CD4-positive, alpha-beta T cell (primary cell): ENCODE measurements around the gene KRTAP10-7. TPM values are rescaled to one million over a fixed set of nuclear protein-coding genes. Genes with fewer than 3 reads are reported as not detected.
"Not testable (repeated sequence)": the region's sequence is repeated elsewhere in the genome, so short reads cannot be mapped to it uniquely, and the experiment has no call there.

Source experiments
- ATAC-seq: fragments of 200-7000 bp; cut with Tn5 transposase; one replicate; pipeline ENCODE4 v1.10.0; 2022; ENCODE audit warnings: mild to moderate bottlenecking; ENCODE audit not compliant: poor library complexity
- CTCF ChIA-PET: fragments of 350-600 bp; sonication (Branson Sonifier 250); formaldehyde crosslinking; loops from one replicate; lab custom pipeline; 2021; ENCODE audit warnings: antibody characterized with exemption, inconsistent platforms; lab: Charles Lee
- POLR2A ChIA-PET: fragments of 350-600 bp; sonication (Branson Sonifier 250); formaldehyde crosslinking; loops from one replicate; lab custom pipeline; 2021; ENCODE audit warnings: antibody characterized with exemption, inconsistent platforms; lab: Charles Lee
- DNase-seq, 14 experiments: peaks; one replicate each; pipeline ENCODE4 v3.0.0-alpha.2; 2013 to 2020; ENCODE audit warnings: mixed read lengths in 2 of 14
- H3K27ac ChIP-seq, 2 donors: one replicate each; pipeline versions ENCODE4 v1.5.1 to v1.7.0; 2013; ENCODE audit warnings: low read length in 2 of 2, low read depth in 1 of 2, mild to moderate bottlenecking in 1 of 2
- H3K27me3 ChIP-seq, 2 experiments: 1 replicate in 1 of 2; 2 replicates in 1 of 2; pipeline versions ENCODE4 v1.6.1 to v1.7.0; 2013; ENCODE audit warnings: low read length in 2 of 2, control low read depth in 1 of 2, mild to moderate bottlenecking in 1 of 2, moderate library complexity in 1 of 2; ENCODE audit not compliant: insufficient read depth in 2 of 2, control insufficient read depth in 1 of 2
- H3K36me3 ChIP-seq: one replicate; pipeline ENCODE4 v1.6.1; 2013; ENCODE audit warnings: low read length, control low read depth; ENCODE audit not compliant: insufficient read depth
- H3K4me1 ChIP-seq: one replicate; pipeline ENCODE4 v1.6.1; 2013; ENCODE audit warnings: low read length, control low read depth; ENCODE audit not compliant: insufficient read depth
- H3K4me3 ChIP-seq: one replicate; pipeline ENCODE4 v1.5.1; 2013; ENCODE audit warnings: mild to moderate bottlenecking, low read length, moderate library complexity
- H3K9me3 ChIP-seq, 2 experiments: 1 replicate in 1 of 2; 2 replicates in 1 of 2; pipeline versions ENCODE4 v1.6.1 to v1.7.0; 2013; ENCODE audit warnings: low read length in 2 of 2, mild to moderate bottlenecking in 2 of 2, control low read depth in 1 of 2, moderate library complexity in 1 of 2; ENCODE audit not compliant: control insufficient read depth in 1 of 2, insufficient read depth in 1 of 2
- H3K27ac Mint-ChIP-seq: one replicate; pipeline ENCODE4 v1.8.0; 2020; ENCODE audit warnings: mixed read lengths
- H3K27me3 Mint-ChIP-seq: one replicate; pipeline ENCODE4 v1.8.0; 2021; ENCODE audit warnings: mixed read lengths
- H3K36me3 Mint-ChIP-seq: one replicate; pipeline ENCODE4 v1.8.0; 2021; ENCODE audit warnings: low read depth, mixed read lengths
- H3K4me1 Mint-ChIP-seq: one replicate; pipeline ENCODE4 v1.8.0; 2021; ENCODE audit warnings: low read depth, mixed read lengths
- H3K4me3 Mint-ChIP-seq: one replicate; pipeline ENCODE4 v1.8.0; 2020; ENCODE audit warnings: mild to moderate bottlenecking, mixed read lengths
- H3K9me3 Mint-ChIP-seq: one replicate; pipeline ENCODE4 v1.8.0; 2020; ENCODE audit warnings: mixed read lengths
- intact Hi-C, 2 experiments: fragments of 100-400 bp; cut with DNase I in 1 of 2; cut with micrococcal nuclease in 1 of 2; formaldehyde crosslinking; loops; one replicate each; pipeline versions ENCODE4 v1.15.1 to v1.9.0; 2023 to 2025; cut with DNase I, micrococcal nuclease
- total RNA-seq, 174 experiments: library from RNA in 2 of 174; stranded (reverse) in 2 of 174; gene quantifications; one replicate each; pipeline ENCODE4 v1.2.3 and lab custom pipeline; 2021 to 2026
- TF ChIP-seq, protein P1 (sequence below): fragments of 200-600 bp; IDR thresholded peaks from one replicate; pipeline ENCODE4 v1.8.0; 2022; ENCODE audit warnings: antibody characterized with exemption, mild to moderate bottlenecking

The KRTAP10-7 gene
- total RNA-seq, 2 experiments from 2014 or later = not detected

DNA sequence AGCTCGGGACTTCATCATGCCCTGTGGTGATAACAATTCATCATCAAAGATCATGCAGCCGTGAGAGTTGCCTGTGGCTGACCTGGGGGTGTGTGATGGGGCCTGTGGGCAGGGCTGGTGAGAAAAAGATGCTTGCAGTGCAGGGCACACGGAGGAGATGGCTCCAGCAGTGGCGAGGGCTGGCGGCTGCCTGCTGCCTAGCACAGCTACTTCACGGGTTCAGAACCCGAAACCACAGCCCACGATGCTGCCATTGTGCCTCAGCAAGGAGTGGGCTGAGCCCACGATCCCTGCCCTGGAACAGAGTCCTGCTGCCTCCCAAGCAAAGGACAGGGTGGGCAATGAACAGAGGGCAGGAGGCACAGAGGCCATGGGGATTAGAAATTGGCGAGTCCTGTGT is 25.9 kb downstream of the KRTAP10-7 start:
- TF ChIP-seq, protein P1, sequence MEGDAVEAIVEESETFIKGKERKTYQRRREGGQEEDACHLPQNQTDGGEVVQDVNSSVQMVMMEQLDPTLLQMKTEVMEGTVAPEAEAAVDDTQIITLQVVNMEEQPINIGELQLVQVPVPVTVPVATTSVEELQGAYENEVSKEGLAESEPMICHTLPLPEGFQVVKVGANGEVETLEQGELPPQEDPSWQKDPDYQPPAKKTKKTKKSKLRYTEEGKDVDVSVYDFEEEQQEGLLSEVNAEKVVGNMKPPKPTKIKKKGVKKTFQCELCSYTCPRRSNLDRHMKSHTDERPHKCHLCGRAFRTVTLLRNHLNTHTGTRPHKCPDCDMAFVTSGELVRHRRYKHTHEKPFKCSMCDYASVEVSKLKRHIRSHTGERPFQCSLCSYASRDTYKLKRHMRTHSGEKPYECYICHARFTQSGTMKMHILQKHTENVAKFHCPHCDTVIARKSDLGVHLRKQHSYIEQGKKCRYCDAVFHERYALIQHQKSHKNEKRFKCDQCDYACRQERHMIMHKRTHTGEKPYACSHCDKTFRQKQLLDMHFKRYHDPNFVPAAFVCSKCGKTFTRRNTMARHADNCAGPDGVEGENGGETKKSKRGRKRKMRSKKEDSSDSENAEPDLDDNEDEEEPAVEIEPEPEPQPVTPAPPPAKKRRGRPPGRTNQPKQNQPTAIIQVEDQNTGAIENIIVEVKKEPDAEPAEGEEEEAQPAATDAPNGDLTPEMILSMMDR = no peak
- intact Hi-C loops = no loop called here

DNA sequence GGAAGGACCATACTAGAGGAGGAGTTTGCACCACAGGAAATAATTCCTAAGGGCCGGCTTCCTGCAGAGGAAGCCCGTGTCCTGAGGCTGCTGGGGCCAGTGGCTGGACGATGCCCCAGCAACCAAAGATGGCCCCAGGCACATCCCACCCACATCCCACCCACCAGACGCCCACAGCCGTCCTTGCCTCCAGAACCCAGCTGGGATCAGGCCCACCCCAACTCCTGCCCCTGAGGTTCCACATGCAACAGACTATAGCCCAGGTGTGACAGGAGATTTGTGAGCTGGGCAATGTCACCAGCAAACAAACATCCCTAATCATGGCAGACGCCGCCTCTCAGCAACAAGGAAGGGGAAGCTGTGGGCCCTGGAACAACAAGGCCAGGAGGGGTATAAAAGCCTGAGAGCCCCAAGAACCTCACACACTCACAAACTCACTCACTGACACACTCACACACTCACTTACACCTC is 26.3 kb downstream of the KRTAP10-7 start, which contains the start of gene KRTAP10-9:
Gene KRTAP10-9 (plus strand): TSS at position 421 of the 471 bp plus-strand sequence. CDS start 79 bp downstream, outside the sequence.
- Mint-ChIP-seq H3K27ac (no peak within 1 kb of the TSS), H3K36me3 (peaks cover 44% of the 10 kb centered on the region), H3K9me3 (peaks cover 21% of the 10 kb centered on the region), H3K4me1 (peaks cover 25% of the 10 kb centered on the region), H3K27me3 (no peaks in the 10 kb centered on the region), H3K4me3 (no peak within 1 kb of the TSS)
- Histone ChIP-seq H3K36me3 (no peaks in the 10 kb centered on the region), H3K9me3 (peaks cover 33 to 39% of the 10 kb centered on the region in 2 experiments), H3K4me3 (no peak within 1 kb of the TSS), H3K27me3 (no peaks in the 10 kb centered on the region), H3K27ac (no peak within 1 kb of the TSS), H3K4me1 (peaks cover 47% of the 10 kb centered on the region)
- DNase-seq (no peak), ATAC-seq (no peak)
- ChIA-PET POLR2A (no interaction called here), CTCF (no interaction called here)
- TF ChIP-seq, protein P1 = no peak
- intact Hi-C loops = no loop called here

More for the DNA sequence above, 25.9 kb downstream of the KRTAP10-7 start:
- no peaks in the 10 kb centered on the region for H3K36me3 ChIP-seq
- H3K4me3 ChIP-seq = no peak overlapping the region
- H3K27me3 Mint-ChIP-seq = no peaks in the 10 kb centered on the region
- H3K27ac Mint-ChIP-seq = no peak overlapping the region
- peaks cover 29 to 37% of the 10 kb centered on the region in 2 experiments for H3K9me3 ChIP-seq
- H3K9me3 Mint-ChIP-seq = peaks cover 21% of the 10 kb centered on the region
- ATAC-seq = no peak
- peaks cover 25% of the 10 kb centered on the region for H3K4me1 Mint-ChIP-seq
- peak in 1 of 14 experiments; percentile 68 for DNase-seq
- H3K4me3 Mint-ChIP-seq = no peak overlapping the region
- H3K27me3 ChIP-seq = no peaks in the 10 kb centered on the region
- no peak overlapping the region for H3K27ac ChIP-seq
- POLR2A ChIA-PET = no interaction called here
- CTCF ChIA-PET = no interaction called here
- peaks cover 47% of the 10 kb centered on the region for H3K4me1 ChIP-seq
- peaks cover 45% of the 10 kb centered on the region for H3K36me3 Mint-ChIP-seq

DNA sequence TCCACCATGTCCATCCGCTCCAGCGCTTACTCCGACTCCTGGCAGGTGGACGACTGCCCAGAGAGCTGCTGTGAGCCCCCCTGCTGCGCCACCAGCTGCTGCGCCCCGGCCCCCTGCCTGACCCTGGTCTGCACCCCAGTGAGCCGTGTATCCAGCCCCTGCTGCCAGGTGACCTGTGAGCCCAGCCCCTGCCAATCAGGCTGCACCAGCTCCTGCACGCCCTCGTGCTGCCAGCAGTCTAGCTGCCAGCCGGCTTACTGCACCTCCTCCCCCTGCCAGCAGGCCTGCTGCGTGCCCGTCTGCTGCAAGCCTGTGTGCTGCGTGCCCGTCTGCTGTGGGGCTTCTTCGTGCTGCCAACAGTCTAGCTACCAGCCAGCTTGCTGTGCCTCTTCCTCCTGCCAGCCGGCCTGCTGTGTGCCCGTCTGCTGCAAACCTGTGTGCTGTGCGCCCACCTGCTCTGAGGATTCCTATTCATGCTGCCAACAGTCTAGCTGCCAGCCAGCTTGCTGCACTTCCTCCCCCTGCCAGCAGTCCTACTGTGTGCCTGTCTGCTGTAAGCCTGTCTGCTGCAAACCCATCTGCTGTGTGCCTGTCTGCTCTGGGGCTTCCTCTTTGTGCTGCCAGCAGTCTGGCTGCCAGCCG is 26.9 kb downstream of the KRTAP10-7 start:
- H3K27ac ChIP-seq, H3K27ac Mint-ChIP-seq, H3K4me3 ChIP-seq, intact Hi-C loops, H3K27me3 Mint-ChIP-seq, H3K36me3 ChIP-seq, CTCF ChIA-PET, H3K27me3 ChIP-seq, ATAC-seq, H3K4me3 Mint-ChIP-seq, DNase-seq: not testable (repeated sequence)
- peaks cover 25% of the 10 kb centered on the region for H3K4me1 Mint-ChIP-seq
- POLR2A ChIA-PET = interaction anchor here (2.2 kb wide), 1 partner anchor 8 kb away, joined by 8 read pairs; no protein-coding TSS in a partner anchor
- H3K9me3 Mint-ChIP-seq = peaks cover 20% of the 10 kb centered on the region
- Histone ChIP-seq H3K4me1 (peaks cover 47% of the 10 kb centered on the region), H3K9me3 (peaks cover 39 to 41% of the 10 kb centered on the region in 2 experiments)
- peaks cover 40% of the 10 kb centered on the region for H3K36me3 Mint-ChIP-seq

DNA sequence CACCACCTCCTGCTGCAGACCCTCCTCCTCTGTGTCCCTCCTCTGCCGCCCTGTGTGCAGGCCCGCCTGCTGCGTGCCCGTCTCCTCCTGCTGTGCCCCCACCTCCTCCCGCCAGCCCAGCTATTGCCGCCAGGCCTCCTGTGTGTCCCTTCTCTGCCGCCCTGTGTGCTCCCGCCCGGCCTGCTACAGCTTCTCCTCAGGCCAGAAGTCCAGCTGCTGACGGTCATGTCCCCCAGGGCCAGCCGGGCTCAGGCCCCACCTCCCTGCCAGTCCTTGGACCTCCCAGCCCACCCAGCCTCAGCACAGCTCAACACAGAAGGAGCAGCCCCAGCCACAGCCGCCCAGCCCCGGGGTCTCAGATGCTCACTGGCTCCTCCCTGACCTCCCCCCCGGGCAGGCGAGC is 27.4 kb downstream of the KRTAP10-7 start:
- peaks cover 25% of the 10 kb centered on the region for H3K4me1 Mint-ChIP-seq
- H3K36me3 ChIP-seq, H3K4me3 Mint-ChIP-seq, H3K4me3 ChIP-seq, CTCF ChIA-PET, H3K27me3 ChIP-seq, intact Hi-C loops, H3K27me3 Mint-ChIP-seq, DNase-seq, ATAC-seq, H3K27ac Mint-ChIP-seq, H3K27ac ChIP-seq: not testable (repeated sequence)
- POLR2A ChIA-PET = interaction anchor here (2.2 kb wide), 1 partner anchor 9 kb away, joined by 8 read pairs; no protein-coding TSS in a partner anchor
- peaks cover 34% of the 10 kb centered on the region for H3K36me3 Mint-ChIP-seq
- peaks cover 47% of the 10 kb centered on the region for H3K4me1 ChIP-seq
- peaks cover 43 to 44% of the 10 kb centered on the region in 2 experiments for H3K9me3 ChIP-seq
- H3K9me3 Mint-ChIP-seq = peaks cover 21% of the 10 kb centered on the region
